ENCODE measurements around the gene OCA2. TPM values are rescaled to one million over a fixed set of nuclear protein-coding genes. Genes with fewer than 3 reads are reported as not detected.

Gene OCA2
- total RNA-seq, 2 donors from 2014 or later = 0.14 TPM; not detected in 1

GRCh38 chr15:28106294-28107110 is 7.4 kb upstream of the OCA2 start:
- ATAC-seq (replicated peaks in 1 of 2) = peak; percentile 56 to 62
- Mint-ChIP-seq H3K27ac (no peak overlapping the region), H3K9me3 (no peaks in the 10 kb centered on the region), H3K36me3 (ENCODE audit: insufficient read depth in 2 of 2) (peaks cover 2 to 3% of the 10 kb centered on the region in 2 donors), H3K4me1 (ENCODE audit: low read depth) (peaks cover 6% of the 10 kb centered on the region), H3K27me3 (ENCODE audit: low read depth) (peaks cover 24% of the 10 kb centered on the region), H3K4me3 (peak overlapping the region; percentile 33 to 67)
- peak; percentile 38 to 49 for DNase-seq

DNA sequence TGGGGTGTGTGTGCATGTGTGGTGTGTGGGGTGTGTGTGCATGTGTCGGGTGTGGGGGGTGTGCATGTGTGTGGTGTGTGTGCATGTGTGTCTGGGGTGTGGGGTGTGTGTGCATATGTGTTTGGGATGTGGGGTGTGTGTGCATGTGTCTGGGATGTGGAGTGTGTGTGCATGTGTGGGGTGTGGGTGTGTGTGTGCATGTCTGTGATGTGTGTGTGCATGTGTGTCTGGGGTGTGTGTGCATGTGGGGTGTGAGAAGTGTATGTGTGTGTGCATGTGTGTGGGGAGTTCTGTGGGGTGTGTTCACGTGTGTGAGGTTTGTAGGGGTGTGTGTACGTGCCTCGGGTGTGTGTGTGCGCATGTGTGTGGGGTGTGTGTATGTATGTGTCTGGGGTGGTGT is 6.7 kb upstream of the OCA2 start:
- no peak for DNase-seq
- ATAC-seq (replicated peaks in 1 of 2) = no peak
- no peak overlapping the region for H3K27ac Mint-ChIP-seq

GRCh38 chr15:28105224-28105791 is 6.2 kb upstream of the OCA2 start:
- Mint-ChIP-seq H3K27ac (no peak overlapping the region), H3K9me3 (no peaks in the 10 kb centered on the region), H3K36me3 (ENCODE audit: insufficient read depth in 2 of 2) (peaks cover 0 to 2% of the 10 kb centered on the region in 2 donors), H3K27me3 (ENCODE audit: low read depth) (peaks cover 27% of the 10 kb centered on the region), H3K4me3 (peak overlapping the region; percentile 33 to 67), H3K4me1 (ENCODE audit: low read depth) (peaks cover 6% of the 10 kb centered on the region)
- ATAC-seq (replicated peaks in 1 of 2) (no peak), DNase-seq (no peak)

More for the DNA sequence above, 6.7 kb upstream of the OCA2 start:
- Mint-ChIP-seq H3K36me3 (ENCODE audit: insufficient read depth in 2 of 2) (peaks cover 0 to 2% of the 10 kb centered on the region in 2 donors), H3K27me3 (ENCODE audit: low read depth) (peaks cover 24% of the 10 kb centered on the region), H3K4me3 (peak overlapping the region; percentile 33 to 67), H3K4me1 (ENCODE audit: low read depth) (peaks cover 6% of the 10 kb centered on the region), H3K9me3 (no peaks in the 10 kb centered on the region)

DNA sequence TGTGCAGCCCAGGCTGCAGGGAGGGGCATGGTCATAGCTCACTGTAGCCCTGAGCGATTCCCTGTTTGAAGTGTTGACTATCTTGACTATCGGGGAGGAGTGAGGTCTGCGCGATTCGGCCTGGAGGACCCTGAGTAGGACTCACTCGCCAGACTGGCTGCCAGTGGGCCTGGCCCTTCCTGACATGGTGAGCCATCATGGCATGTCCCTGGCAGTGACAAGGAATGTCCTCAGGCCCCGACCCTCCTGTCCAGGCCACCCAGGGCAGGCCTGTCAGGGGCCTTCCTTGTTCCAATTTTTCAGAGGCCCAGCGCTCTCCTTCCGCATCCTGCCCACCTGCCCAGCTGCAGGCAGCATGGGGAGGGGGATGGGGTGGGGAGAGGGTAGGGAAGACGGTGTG is 5.2 kb upstream of the OCA2 start:
- no peak for DNase-seq
- no peak overlapping the region for H3K27ac Mint-ChIP-seq
- peaks cover 37% of the 10 kb centered on the region for H3K27me3 Mint-ChIP-seq (ENCODE audit: low read depth)
- no peak overlapping the region for H3K4me3 Mint-ChIP-seq
- no peaks in the 10 kb centered on the region for H3K9me3 Mint-ChIP-seq
- peaks cover 6% of the 10 kb centered on the region for H3K4me1 Mint-ChIP-seq (ENCODE audit: low read depth)
- no peak for ATAC-seq (replicated peaks in 1 of 2)
- peaks cover 0 to 4% of the 10 kb centered on the region in 2 donors for H3K36me3 Mint-ChIP-seq (ENCODE audit: insufficient read depth in 2 of 2)

DNA sequence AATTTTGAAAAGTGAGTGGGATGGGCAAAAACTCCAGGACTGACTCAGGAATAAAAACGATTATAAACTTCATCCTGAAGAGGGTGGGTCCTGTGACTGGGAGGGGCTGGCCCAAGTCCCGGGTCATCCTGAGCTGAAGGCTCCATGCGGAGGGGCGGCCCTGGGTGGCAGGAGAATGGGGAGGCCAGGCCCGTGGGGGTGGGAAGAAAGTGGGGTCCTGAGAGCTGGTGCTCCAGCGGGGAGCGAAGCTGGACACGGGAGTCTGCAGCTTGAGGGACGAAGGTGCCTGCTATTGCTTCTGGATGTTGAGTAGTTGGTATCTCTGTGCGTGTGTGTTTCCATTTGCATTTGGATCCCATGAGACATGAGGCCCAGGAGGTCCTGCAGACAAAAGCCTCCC is 4.7 kb upstream of the OCA2 start:
- Mint-ChIP-seq H3K4me3 (no peak overlapping the region), H3K36me3 (ENCODE audit: insufficient read depth in 2 of 2) (peaks cover 0 to 4% of the 10 kb centered on the region in 2 donors), H3K27ac (no peak overlapping the region), H3K27me3 (ENCODE audit: low read depth) (peaks cover 37% of the 10 kb centered on the region), H3K9me3 (no peaks in the 10 kb centered on the region), H3K4me1 (ENCODE audit: low read depth) (peaks cover 6% of the 10 kb centered on the region)
- ATAC-seq (replicated peaks in 1 of 2) = no peak
- no peak for DNase-seq

GRCh38 chr15:28101983-28102441 is 2.9 kb upstream of the OCA2 start:
- Mint-ChIP-seq H3K27ac (no peak overlapping the region), H3K4me3 (no peak overlapping the region), H3K4me1 (ENCODE audit: low read depth) (peaks cover 18% of the 10 kb centered on the region), H3K27me3 (ENCODE audit: low read depth) (peaks cover 51% of the 10 kb centered on the region), H3K36me3 (ENCODE audit: insufficient read depth in 2 of 2) (peaks cover 0 to 2% of the 10 kb centered on the region in 2 donors), H3K9me3 (no peaks in the 10 kb centered on the region)
- ATAC-seq (replicated peaks in 1 of 2) (no peak), DNase-seq (no peak)

DNA sequence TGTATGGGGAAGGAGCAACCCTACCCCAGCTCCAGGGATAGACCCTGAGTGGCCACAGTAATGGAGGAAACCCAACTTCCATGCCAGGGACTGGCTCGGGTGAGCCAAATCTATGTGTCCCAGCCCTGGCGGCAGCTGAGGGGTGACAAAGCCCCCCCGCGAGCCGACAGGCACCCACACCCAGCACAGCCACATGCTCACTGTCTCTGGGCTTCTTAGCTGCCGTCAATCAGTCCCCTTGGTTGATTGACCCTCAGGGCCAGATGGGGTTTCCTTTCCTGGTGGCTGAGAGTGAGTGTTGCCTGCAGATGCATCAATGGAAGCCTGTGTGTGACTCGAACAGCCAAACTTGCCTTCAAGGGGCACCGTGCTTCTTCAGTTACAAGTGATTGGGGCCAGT is 2.1 kb upstream of the OCA2 start:
- no peak overlapping the region for H3K27ac Mint-ChIP-seq
- H3K36me3 Mint-ChIP-seq (ENCODE audit: insufficient read depth in 2 of 2) = peaks cover 0 to 2% of the 10 kb centered on the region in 2 donors
- H3K9me3 Mint-ChIP-seq = no peaks in the 10 kb centered on the region
- no peak for DNase-seq
- no peak overlapping the region for H3K4me3 Mint-ChIP-seq
- peaks cover 18% of the 10 kb centered on the region for H3K4me1 Mint-ChIP-seq (ENCODE audit: low read depth)
- no peak for ATAC-seq (replicated peaks in 1 of 2)
- H3K27me3 Mint-ChIP-seq (ENCODE audit: low read depth) = peaks cover 51% of the 10 kb centered on the region

- no peak for ATAC-seq (replicated peaks in 1 of 2)
- Mint-ChIP-seq H3K4me1 (ENCODE audit: low read depth) (peaks cover 13% of the 10 kb centered on the region), H3K9me3 (no peaks in the 10 kb centered on the region), H3K27ac (no peak overlapping the region), H3K27me3 (ENCODE audit: low read depth) (peaks cover 46% of the 10 kb centered on the region), H3K36me3 (ENCODE audit: insufficient read depth in 2 of 2) (peaks cover 0 to 2% of the 10 kb centered on the region in 2 donors), H3K4me3 (no peak overlapping the region)
- no peak for DNase-seq
These were observed 1.5 kb upstream of the OCA2 start for GRCh38 chr15:28100516-28101195.

DNA sequence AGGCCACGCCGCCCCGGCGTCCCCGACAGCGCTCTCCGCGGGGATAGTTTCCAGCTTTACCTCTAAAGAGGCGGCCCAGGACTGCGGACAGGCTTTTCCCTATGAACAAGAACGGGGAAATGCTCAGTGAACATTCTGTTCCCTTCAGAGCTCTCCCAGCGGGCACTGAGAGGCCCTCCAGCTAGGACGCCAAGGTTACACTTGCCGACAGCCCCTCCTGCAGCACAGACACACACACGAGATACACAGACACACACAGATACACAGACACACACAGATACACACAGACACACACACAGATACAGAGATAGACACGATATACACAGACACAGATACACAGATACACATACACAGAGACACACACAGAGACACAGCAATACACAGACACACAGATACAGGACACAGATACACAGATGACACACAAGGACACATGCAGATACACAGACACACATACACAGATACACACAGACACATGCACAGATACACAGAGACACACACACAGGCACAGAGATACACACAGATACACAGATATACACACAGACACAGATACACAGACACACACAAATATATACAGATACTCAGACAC is 533 bp upstream of the OCA2 start:
- no peak for DNase-seq
- Mint-ChIP-seq H3K4me1 (ENCODE audit: low read depth) (peaks cover 12% of the 10 kb centered on the region), H3K27me3 (ENCODE audit: low read depth) (peaks cover 38% of the 10 kb centered on the region), H3K4me3 (peak overlapping the region; percentile 18 to 43), H3K36me3 (ENCODE audit: insufficient read depth in 2 of 2) (peaks cover 0 to 2% of the 10 kb centered on the region in 2 donors), H3K9me3 (no peaks in the 10 kb centered on the region), H3K27ac (no peak overlapping the region)
- ATAC-seq (replicated peaks in 1 of 2) = no peak

DNA sequence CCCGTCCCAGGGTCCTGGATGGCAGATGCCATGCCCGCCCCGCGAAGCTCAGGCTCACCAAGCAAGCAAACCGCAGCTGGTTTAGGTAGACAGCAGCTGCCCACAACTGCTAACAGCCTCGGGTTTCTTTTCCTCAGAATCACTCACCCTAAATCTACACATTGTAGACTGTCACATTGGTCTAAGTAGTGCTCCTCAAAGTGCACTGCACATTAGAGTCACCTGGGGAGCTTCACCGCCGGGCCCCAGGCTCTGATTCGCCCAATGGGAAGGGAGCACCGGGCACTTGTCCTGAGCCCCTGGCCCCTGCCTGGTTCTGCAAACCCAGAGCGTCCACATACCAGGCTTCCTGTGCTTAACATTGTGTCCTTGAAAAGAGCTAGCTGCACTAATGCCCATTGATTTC is 752 bp downstream of the OCA2 start:
- H3K36me3 Mint-ChIP-seq (ENCODE audit: insufficient read depth in 2 of 2) = peaks cover 0 to 4% of the 10 kb centered on the region in 2 donors
- H3K27me3 Mint-ChIP-seq (ENCODE audit: low read depth) = peaks cover 41% of the 10 kb centered on the region
- H3K9me3 Mint-ChIP-seq = no peaks in the 10 kb centered on the region
- no peak for ATAC-seq (replicated peaks in 1 of 2)
- peaks cover 12% of the 10 kb centered on the region for H3K4me1 Mint-ChIP-seq (ENCODE audit: low read depth)
- no peak for DNase-seq
- peak overlapping the region; percentile 61 to 79 for H3K4me3 Mint-ChIP-seq
- H3K27ac Mint-ChIP-seq = no peak overlapping the region

DNA sequence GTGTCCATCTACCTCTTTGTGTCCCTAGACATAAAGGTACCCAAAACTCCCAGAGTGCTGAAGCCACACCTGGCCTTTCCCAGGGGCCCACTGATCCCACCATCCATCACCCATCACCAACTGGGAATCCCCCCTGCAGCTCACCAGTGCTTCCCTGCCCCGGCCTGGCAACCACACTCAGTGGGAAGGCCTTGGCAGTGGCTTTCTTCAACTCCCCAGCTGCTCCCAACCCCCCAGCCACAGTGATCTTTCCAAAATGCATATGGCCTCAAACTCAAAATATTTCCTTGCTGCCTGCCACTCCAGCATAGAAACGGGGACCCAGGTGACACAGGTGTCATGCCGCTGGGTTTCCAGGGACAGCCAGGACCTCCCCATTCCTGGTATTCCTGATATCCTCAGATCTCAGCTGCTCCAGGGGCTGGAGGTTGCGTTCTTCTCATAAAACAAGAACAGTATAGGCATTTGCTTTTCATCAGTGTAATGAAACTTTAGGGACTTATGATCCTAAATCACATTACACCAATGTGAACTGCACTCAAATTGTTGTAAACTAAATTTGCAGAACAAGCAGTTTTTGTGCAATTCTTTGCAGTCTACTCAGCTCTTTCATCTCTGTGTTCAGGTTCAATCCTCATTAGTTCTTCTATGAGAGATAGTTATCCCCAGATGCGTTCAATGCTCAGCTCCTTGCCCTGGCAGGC is 1.3 kb downstream of the OCA2 start:
- peaks cover 42% of the 10 kb centered on the region for H3K27me3 Mint-ChIP-seq (ENCODE audit: low read depth)
- ATAC-seq (replicated peaks in 1 of 2) (no peak), DNase-seq (no peak)
- peaks cover 12% of the 10 kb centered on the region for H3K4me1 Mint-ChIP-seq (ENCODE audit: low read depth)
- no peak overlapping the region for H3K27ac Mint-ChIP-seq
- H3K4me3 Mint-ChIP-seq = peak overlapping the region; percentile 61 to 79
- H3K9me3 Mint-ChIP-seq = no peaks in the 10 kb centered on the region
- H3K36me3 Mint-ChIP-seq (ENCODE audit: insufficient read depth in 2 of 2) = peaks cover 0 to 4% of the 10 kb centered on the region in 2 donors

- peaks cover 0 to 3% of the 10 kb centered on the region in 2 donors for H3K9me3 Mint-ChIP-seq
- H3K27ac Mint-ChIP-seq = no peak overlapping the region
- peaks cover 4% of the 10 kb centered on the region in 2 donors for H3K36me3 Mint-ChIP-seq (ENCODE audit: insufficient read depth in 2 of 2)
- H3K4me1 Mint-ChIP-seq (ENCODE audit: low read depth) = peaks cover 12% of the 10 kb centered on the region
- H3K4me3 Mint-ChIP-seq = peak overlapping the region; percentile 85
- DNase-seq (peak in 1 of 2 donors; percentile 11), ATAC-seq (replicated peaks in 1 of 2) (no peak)
- H3K27me3 Mint-ChIP-seq (ENCODE audit: low read depth) = peaks cover 51% of the 10 kb centered on the region
These were observed 2.3 kb downstream of the OCA2 start for GRCh38 chr15:28096670-28097431.
